ENCODE results near the gene CYP26C1.

CYP26C1 gene

DNA sequence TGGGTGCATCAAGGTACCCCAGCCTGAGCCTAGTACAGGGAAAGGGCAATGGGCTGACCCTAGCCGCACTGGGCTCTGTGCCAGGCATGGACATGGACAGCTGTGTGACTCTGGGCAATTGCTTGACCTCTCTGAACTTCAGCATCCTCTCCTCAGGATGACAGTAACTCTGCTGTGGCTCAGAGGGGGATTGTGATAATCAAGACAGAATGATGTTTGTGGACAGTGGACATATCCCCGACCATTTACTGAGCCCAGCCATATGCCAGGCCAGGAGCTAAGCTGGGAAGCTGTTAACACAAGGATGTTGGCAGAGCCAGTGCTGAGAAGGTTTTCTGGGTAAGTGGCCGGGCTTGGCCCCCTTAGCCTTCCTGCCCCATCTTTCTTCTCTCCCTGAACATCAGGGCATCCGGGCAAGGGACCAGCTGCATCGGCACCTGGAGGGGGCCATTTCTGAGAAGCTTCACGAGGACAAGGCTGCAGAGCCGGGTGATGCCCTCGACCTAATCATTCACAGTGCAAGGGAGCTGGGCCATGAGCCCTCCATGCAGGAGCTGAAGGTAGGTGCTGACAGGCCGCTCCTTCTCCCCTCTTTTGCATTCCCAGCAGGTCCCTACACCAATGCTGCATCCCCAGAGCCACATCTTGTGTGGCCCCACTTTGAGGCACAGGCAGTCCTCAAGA is 3.5 kb downstream of the CYP26C1 start:
- Histone ChIP-seq H3K9me3 (ENCODE audit: insufficient read depth, low read depth, low read length) (no peaks in the 10 kb centered on the region), H3K4me2 (ENCODE audit: low read depth, low read length, poor library complexity, severe bottlenecking) (no peak overlapping the region), H4K20me1 (ENCODE audit: insufficient read depth, low read length, poor library complexity, severe bottlenecking) (no peaks in the 10 kb centered on the region), H3K36me3 (ENCODE audit: insufficient read depth, low read length) (peaks cover 4% of the 10 kb centered on the region; the same call in 1 of the 2 replicates), H3K4me1 (ENCODE audit: insufficient read depth, low read length, poor library complexity, severe bottlenecking) (no peaks in the 10 kb centered on the region), H3K9me2 (replicated peaks; ENCODE audit: low read depth, low read length) (no peaks in the 10 kb centered on the region), H3K27me3 (ENCODE audit: insufficient read depth, low read length, poor library complexity, severe bottlenecking) (no peaks in the 10 kb centered on the region), H2AFZ (ENCODE audit: low read length) (no peak overlapping the region), H3F3A (ENCODE audit: low read depth) (no peaks in the 10 kb centered on the region), H3K4me3 (ENCODE audit: low read length, poor library complexity, severe bottlenecking) (no peak overlapping the region), H3K79me2 (ENCODE audit: insufficient read depth, low read length) (no peaks in the 10 kb centered on the region), H3K9ac (ENCODE audit: low read depth, low read length, poor library complexity, severe bottlenecking) (no peak overlapping the region)
- TF ChIP-seq EZH2phosphoT487 (IDR thresholded peaks at IDR 0.05; ENCODE audit: borderline replicate concordance) (no peak), CTCF (conservative IDR thresholded peaks at IDR 0.05; ENCODE audit: low read length) (no peak)

GRCh38 chr10:93064874-93065660 is 4.5 kb downstream of the CYP26C1 start:
- no peak for TF ChIP-seq CTCF (conservative IDR thresholded peaks at IDR 0.05; ENCODE audit: low read length)
- TF ChIP-seq EZH2phosphoT487 (IDR thresholded peaks at IDR 0.05; ENCODE audit: borderline replicate concordance): no peak
- Histone ChIP-seq H3K4me1 (ENCODE audit: insufficient read depth, low read length, poor library complexity, severe bottlenecking) (no peaks in the 10 kb centered on the region), H2AFZ (ENCODE audit: low read length) (no peak overlapping the region), H3K79me2 (ENCODE audit: insufficient read depth, low read length) (no peaks in the 10 kb centered on the region), H3K27me3 (ENCODE audit: insufficient read depth, low read length, poor library complexity, severe bottlenecking) (no peaks in the 10 kb centered on the region), H3K9ac (ENCODE audit: low read depth, low read length, poor library complexity, severe bottlenecking) (no peak overlapping the region), H3K4me3 (ENCODE audit: low read length, poor library complexity, severe bottlenecking) (no peak overlapping the region), H4K20me1 (ENCODE audit: insufficient read depth, low read length, poor library complexity, severe bottlenecking) (no peaks in the 10 kb centered on the region), H3K9me3 (ENCODE audit: insufficient read depth, low read depth, low read length) (no peaks in the 10 kb centered on the region), H3K4me2 (ENCODE audit: low read depth, low read length, poor library complexity, severe bottlenecking) (no peak overlapping the region), H3K36me3 (ENCODE audit: insufficient read depth, low read length) (no peaks in the 10 kb centered on the region), H3K9me2 (replicated peaks; ENCODE audit: low read depth, low read length) (no peaks in the 10 kb centered on the region), H3F3A (ENCODE audit: low read depth) (no peaks in the 10 kb centered on the region)

DNA sequence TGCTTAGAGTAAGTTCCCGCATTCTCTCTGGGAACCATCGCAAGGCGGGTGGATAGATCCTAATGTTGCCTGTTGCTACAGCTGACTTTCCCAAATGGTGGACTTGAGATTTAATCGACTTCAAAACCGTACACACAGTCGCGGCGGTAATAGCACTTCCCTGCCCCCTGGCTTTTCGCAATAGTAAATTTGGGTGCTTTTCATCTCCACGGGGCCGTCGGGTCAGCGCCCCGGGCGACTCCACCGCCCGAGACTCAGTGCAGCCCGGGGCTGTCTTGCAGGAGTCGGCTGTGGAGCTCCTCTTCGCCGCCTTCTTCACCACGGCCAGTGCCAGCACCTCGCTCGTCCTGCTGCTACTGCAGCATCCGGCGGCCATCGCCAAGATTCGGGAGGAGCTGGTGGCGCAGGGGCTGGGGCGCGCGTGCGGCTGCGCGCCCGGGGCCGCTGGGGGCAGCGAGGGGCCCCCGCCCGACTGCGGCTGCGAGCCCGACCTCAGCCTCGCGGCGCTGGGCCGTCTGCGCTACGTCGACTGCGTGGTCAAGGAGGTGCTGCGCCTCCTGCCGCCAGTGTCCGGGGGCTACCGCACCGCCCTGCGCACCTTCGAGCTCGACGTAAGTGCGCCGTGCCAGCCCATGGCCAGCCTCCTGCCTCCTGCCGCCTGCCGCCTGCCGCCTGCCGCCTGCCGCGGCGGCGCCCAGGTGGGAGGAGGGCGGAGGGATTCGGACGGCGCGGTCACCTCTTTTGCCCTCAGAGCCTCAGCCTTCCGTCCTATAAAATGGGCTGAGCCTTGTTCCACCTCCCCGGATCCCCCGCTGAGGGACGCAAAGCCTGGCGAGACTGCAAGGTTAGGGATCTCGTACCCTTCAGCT is 5.3 kb downstream of the CYP26C1 start:
- no peaks in the 10 kb centered on the region for H3K9me3 ChIP-seq (ENCODE audit: insufficient read depth, low read depth, low read length)
- H3K79me2 ChIP-seq (ENCODE audit: insufficient read depth, low read length): no peaks in the 10 kb centered on the region
- H3K36me3 ChIP-seq (ENCODE audit: insufficient read depth, low read length): no peaks in the 10 kb centered on the region
- H3K4me3 ChIP-seq (ENCODE audit: low read length, poor library complexity, severe bottlenecking): no peak overlapping the region
- no peaks in the 10 kb centered on the region for H3K9me2 ChIP-seq (replicated peaks; ENCODE audit: low read depth, low read length)
- no peak overlapping the region for H3K4me2 ChIP-seq (ENCODE audit: low read depth, low read length, poor library complexity, severe bottlenecking)
- H2AFZ ChIP-seq (ENCODE audit: low read length): no peak overlapping the region
- no peaks in the 10 kb centered on the region for H3F3A ChIP-seq (ENCODE audit: low read depth)
- no peaks in the 10 kb centered on the region for H3K27me3 ChIP-seq (ENCODE audit: insufficient read depth, low read length, poor library complexity, severe bottlenecking)
- no peak overlapping the region for H3K9ac ChIP-seq (ENCODE audit: low read depth, low read length, poor library complexity, severe bottlenecking)
- no peak for TF ChIP-seq CTCF (conservative IDR thresholded peaks at IDR 0.05; ENCODE audit: low read length)
- TF ChIP-seq EZH2phosphoT487 (IDR thresholded peaks at IDR 0.05; ENCODE audit: borderline replicate concordance): no peak
- no peaks in the 10 kb centered on the region for H3K4me1 ChIP-seq (ENCODE audit: insufficient read depth, low read length, poor library complexity, severe bottlenecking)
- no peaks in the 10 kb centered on the region for H4K20me1 ChIP-seq (ENCODE audit: insufficient read depth, low read length, poor library complexity, severe bottlenecking)

All from Loucy (cell line).